Neutrophil (primary cell): ENCODE data around the gene IPCEF1.

Experiments used
- H3K27ac ChIP-seq: fragments of 200-600 bp; sonication (generic); 2 replicates; pipeline ENCODE4 v1.5.1; 2016; ENCODE audit warnings: mild to moderate bottlenecking, moderate library complexity
- H3K27me3 ChIP-seq: fragments of 200-600 bp; sonication (generic); 2 replicates; pipeline ENCODE4 v1.6.0; 2016; ENCODE audit warnings: mild to moderate bottlenecking
- H3K36me3 ChIP-seq: fragments of 200-600 bp; sonication (generic); 2 replicates; pipeline ENCODE4 v1.5.1; 2017
- H3K4me1 ChIP-seq, 2 experiments: fragments of 200-600 bp in 1 of 2; sonication (generic) in 1 of 2; 1 replicate in 1 of 2; 2 replicates in 1 of 2; pipeline versions ENCODE4 v1.5.1 to v1.6.1; 2013 to 2016; ENCODE audit warnings: low read depth in 1 of 2, low read length in 1 of 2, mild to moderate bottlenecking in 1 of 2, moderate library complexity in 1 of 2; ENCODE audit not compliant: control insufficient read depth in 1 of 2, insufficient read depth in 1 of 2
- H3K4me3 ChIP-seq, 2 experiments: fragments of 200-600 bp in 1 of 2; sonication (generic) in 1 of 2; 1 replicate in 1 of 2; 2 replicates in 1 of 2; pipeline ENCODE4 v1.5.1; 2013 to 2016; ENCODE audit warnings: low read depth in 1 of 2, low read length in 1 of 2, mild to moderate bottlenecking in 1 of 2, moderate library complexity in 1 of 2
- H3K9me3 ChIP-seq: fragments of 200-600 bp; sonication (generic); 2 replicates; pipeline ENCODE4 v1.5.1; 2016
- TF ChIP-seq, protein P1 (sequence below): fragments of 200-600 bp; sonication (generic); IDR thresholded peaks from 2 replicates; pipeline ENCODE4 v1.5.1; 2016; ENCODE audit warnings: antibody characterized with exemption

IPCEF1 gene

DNA sequence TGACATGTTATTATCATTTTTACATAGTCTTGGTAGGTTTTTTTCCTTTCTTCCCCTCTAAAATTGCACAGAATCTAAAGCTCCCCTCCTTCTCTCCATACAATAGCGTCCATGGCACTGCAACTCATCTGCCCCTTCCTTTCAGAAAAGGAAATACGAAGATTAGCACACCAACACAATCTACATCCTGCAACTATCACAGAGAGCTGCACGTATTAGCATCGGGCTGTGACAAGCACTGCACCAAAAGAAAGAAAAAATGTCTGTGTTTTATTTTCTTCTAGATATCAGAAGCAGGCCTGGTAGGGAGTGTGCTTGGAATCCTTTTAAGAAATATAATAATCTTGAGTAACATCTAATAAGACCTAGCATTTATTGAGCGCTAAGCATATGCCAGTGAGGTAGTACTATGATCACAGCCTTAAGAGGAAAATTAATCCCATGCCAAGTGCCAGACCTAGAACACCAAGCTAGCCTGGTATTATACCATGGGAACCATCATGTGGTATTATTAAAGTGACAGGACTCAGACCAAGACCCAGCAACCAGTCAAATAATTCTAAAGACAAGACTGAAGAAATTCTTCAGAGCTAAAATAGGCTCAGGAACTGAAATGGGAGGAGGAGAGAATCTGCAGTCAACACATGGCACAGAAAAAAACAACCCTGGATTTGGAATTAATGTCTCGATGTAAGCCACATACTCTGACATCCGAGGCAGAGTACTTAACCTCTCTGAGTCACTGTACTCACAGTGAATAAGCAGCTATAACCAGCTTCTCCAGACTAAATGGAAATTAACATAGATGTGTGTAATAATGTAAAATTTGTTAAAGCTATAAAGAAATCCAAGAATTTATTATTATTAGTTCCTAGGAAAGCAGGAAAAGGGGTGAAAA is 124.3 kb downstream of the IPCEF1 start:
- Histone ChIP-seq H3K9me3 (no peaks in the 10 kb centered on the region), H3K36me3 (peaks cover 8% of the 10 kb centered on the region), H3K4me3 (no peak overlapping the region), H3K4me1 (peaks cover 7 to 18% of the 10 kb centered on the region in 2 experiments), H3K27ac (peak overlapping the region; percentile 17), H3K27me3 (no peaks in the 10 kb centered on the region)
- TF ChIP-seq, protein P1, sequence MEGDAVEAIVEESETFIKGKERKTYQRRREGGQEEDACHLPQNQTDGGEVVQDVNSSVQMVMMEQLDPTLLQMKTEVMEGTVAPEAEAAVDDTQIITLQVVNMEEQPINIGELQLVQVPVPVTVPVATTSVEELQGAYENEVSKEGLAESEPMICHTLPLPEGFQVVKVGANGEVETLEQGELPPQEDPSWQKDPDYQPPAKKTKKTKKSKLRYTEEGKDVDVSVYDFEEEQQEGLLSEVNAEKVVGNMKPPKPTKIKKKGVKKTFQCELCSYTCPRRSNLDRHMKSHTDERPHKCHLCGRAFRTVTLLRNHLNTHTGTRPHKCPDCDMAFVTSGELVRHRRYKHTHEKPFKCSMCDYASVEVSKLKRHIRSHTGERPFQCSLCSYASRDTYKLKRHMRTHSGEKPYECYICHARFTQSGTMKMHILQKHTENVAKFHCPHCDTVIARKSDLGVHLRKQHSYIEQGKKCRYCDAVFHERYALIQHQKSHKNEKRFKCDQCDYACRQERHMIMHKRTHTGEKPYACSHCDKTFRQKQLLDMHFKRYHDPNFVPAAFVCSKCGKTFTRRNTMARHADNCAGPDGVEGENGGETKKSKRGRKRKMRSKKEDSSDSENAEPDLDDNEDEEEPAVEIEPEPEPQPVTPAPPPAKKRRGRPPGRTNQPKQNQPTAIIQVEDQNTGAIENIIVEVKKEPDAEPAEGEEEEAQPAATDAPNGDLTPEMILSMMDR: no peak

GRCh38 chr6:154230910-154231595 is 125.5 kb downstream of the IPCEF1 start:
- Histone ChIP-seq H3K4me3 (no peak overlapping the region), H3K36me3 (peaks cover 8% of the 10 kb centered on the region), H3K27ac (peak overlapping the region; percentile 17), H3K9me3 (no peaks in the 10 kb centered on the region), H3K27me3 (no peaks in the 10 kb centered on the region), H3K4me1 (peaks cover 7 to 18% of the 10 kb centered on the region in 2 experiments)
- TF ChIP-seq, protein P1: no peak

DNA sequence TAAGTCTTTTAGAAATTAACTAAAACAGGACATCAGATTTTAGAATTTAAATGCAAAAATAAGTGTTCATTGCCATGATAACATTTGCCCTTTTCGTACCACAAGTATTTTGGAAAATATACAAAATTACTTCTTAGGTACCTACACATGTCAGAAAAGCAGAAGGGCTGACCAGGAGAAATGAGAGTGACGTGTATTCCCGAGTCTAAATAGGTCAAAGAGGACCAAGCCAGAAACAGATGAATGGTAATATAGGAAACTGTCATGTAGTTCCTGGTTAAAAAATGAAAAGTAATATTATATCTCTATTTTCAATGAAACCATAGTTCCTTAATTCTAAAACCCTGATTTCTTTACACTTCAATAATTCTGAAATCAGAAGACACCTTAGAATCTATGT is 126.2 kb downstream of the IPCEF1 start:
- Histone ChIP-seq H3K4me3 (no peak overlapping the region), H3K27ac (peak overlapping the region; percentile 17), H3K9me3 (no peaks in the 10 kb centered on the region), H3K36me3 (peaks cover 8% of the 10 kb centered on the region), H3K27me3 (no peaks in the 10 kb centered on the region), H3K4me1 (peaks cover 7 to 18% of the 10 kb centered on the region in 2 experiments)
- TF ChIP-seq, protein P1: no peak

DNA sequence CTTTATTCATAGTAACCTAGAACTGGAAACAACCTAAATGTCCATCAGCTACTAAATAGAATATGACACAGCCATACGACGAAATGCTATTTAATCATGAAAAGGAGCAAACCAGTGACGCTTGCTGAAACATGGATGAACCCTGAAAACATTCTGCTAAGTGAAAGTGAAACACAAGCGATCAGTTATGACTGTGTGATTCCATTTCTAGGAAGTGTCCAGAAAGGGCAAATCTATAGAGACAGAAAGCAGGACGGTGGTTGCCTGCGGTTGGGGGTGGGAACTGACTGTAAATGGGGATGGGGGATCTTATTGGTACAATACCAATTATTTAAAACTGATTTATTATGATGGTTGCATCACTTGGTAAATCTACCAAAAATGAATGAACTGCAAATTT is 126.8 kb downstream of the IPCEF1 start:
- Histone ChIP-seq H3K36me3 (peaks cover 8% of the 10 kb centered on the region), H3K9me3 (no peaks in the 10 kb centered on the region), H3K27ac (peak overlapping the region; percentile 17), H3K4me1 (peaks cover 7 to 18% of the 10 kb centered on the region in 2 experiments), H3K27me3 (no peaks in the 10 kb centered on the region), H3K4me3 (no peak overlapping the region)
- TF ChIP-seq, protein P1: no peak

- no peaks in the 10 kb centered on the region for H3K9me3 ChIP-seq
- H3K27ac ChIP-seq: peak overlapping the region; percentile 21
- H3K4me1 ChIP-seq: peaks cover 0 to 8% of the 10 kb centered on the region in 2 experiments
- H3K27me3 ChIP-seq: no peaks in the 10 kb centered on the region
- TF ChIP-seq, protein P1: no peak
- peaks cover 9% of the 10 kb centered on the region for H3K36me3 ChIP-seq
- no peak overlapping the region for H3K4me3 ChIP-seq
These were observed 128.1 kb downstream of the IPCEF1 start for GRCh38 chr6:154228521-154228905.
